GM23338 (cell line): ENCODE measurements around the gene ZMYND19. TPM values are rescaled to one million over a fixed set of nuclear protein-coding genes. Genes with fewer than 3 reads are reported as not detected.

ENCODE experiments used
- ATAC-seq: fragments of 200-7000 bp; cut with Tn5 transposase; 3 replicates; pipeline ENCODE4 v1.9.1; 2020
- DNase-seq: peaks from one replicate; pipeline ENCODE4 v3.0.0-alpha.2; 2015; ENCODE audit warnings: low spot score
- H2AFZ ChIP-seq: fragments of 200-600 bp; sonication (generic); 2 replicates; pipeline ENCODE4 v1.8.0; 2016; ENCODE audit warnings: antibody characterized with exemption, mild to moderate bottlenecking, moderate library complexity
- H3F3A ChIP-seq: fragments of 200-600 bp; sonication (generic); replicated peaks from 2 replicates; pipeline ENCODE4 v1.8.0; 2017; ENCODE audit warnings: antibody characterized with exemption, mixed run types, low read depth
- H3K27ac ChIP-seq: fragments of 200-600 bp; sonication (generic); 2 replicates; pipeline ENCODE4 v1.6.1; 2016; ENCODE audit warnings: low read depth
- H3K27me3 ChIP-seq: fragments of 200-600 bp; sonication (generic); 2 replicates; pipeline ENCODE4 v1.8.0; 2016; ENCODE audit warnings: mild to moderate bottlenecking, mixed run types, moderate library complexity; ENCODE audit not compliant: insufficient read depth
- H3K36me3 ChIP-seq: fragments of 200-600 bp; sonication (generic); 2 replicates; pipeline ENCODE4 v1.8.0; 2016; ENCODE audit warnings: mild to moderate bottlenecking; ENCODE audit not compliant: insufficient read depth
- H3K4me1 ChIP-seq: fragments of 200-600 bp; sonication (generic); 2 replicates; pipeline ENCODE4 v1.8.0; 2016; ENCODE audit warnings: mild to moderate bottlenecking, moderate library complexity; ENCODE audit not compliant: insufficient read depth
- H3K4me2 ChIP-seq: fragments of 200-600 bp; sonication (generic); 2 replicates; pipeline ENCODE4 v1.7.1; 2017; ENCODE audit warnings: mixed run types
- H3K4me3 ChIP-seq: fragments of 200-600 bp; sonication (generic); 2 replicates; pipeline ENCODE4 v1.6.1; 2016; ENCODE audit warnings: mixed run types
- H3K79me2 ChIP-seq: fragments of 200-600 bp; sonication (generic); replicated peaks from 2 replicates; pipeline ENCODE4 v1.8.0; 2017; ENCODE audit warnings: mild to moderate bottlenecking; ENCODE audit not compliant: insufficient read depth
- H3K9me2 ChIP-seq: fragments of 200-600 bp; sonication (generic); 2 replicates; pipeline ENCODE4 v1.8.0; 2017; ENCODE audit not compliant: insufficient read depth
- H4K20me1 ChIP-seq: fragments of 200-600 bp; sonication (generic); replicated peaks from 2 replicates; pipeline ENCODE4 v1.8.0; 2017; ENCODE audit warnings: mild to moderate bottlenecking; ENCODE audit not compliant: insufficient read depth
- H3K27ac Mint-ChIP-seq: 2 replicates; pipeline ENCODE4 v1.8.0; 2020; ENCODE audit warnings: inconsistent platforms, mild to moderate bottlenecking, moderate library complexity, mixed read lengths
- H3K27me3 Mint-ChIP-seq: 3 replicates; pipeline ENCODE4 v1.8.0; 2022; ENCODE audit warnings: low read depth, mild to moderate bottlenecking, moderate library complexity, mixed read lengths, inconsistent platforms; ENCODE audit not compliant: insufficient read depth, poor library complexity
- H3K36me3 Mint-ChIP-seq: 3 replicates; pipeline ENCODE4 v1.8.0; 2021; ENCODE audit warnings: low read depth, mild to moderate bottlenecking, inconsistent platforms, moderate library complexity, mixed read lengths
- H3K4me1 Mint-ChIP-seq: 3 replicates; pipeline ENCODE4 v1.8.0; 2020; ENCODE audit warnings: mild to moderate bottlenecking, inconsistent platforms, mixed read lengths
- H3K4me3 Mint-ChIP-seq: 3 replicates; pipeline ENCODE4 v1.8.0; 2021; ENCODE audit warnings: moderate library complexity, mild to moderate bottlenecking, inconsistent platforms, mixed read lengths
- H3K9me3 Mint-ChIP-seq: 3 replicates; pipeline ENCODE4 v1.8.0; 2020; ENCODE audit warnings: moderate library complexity, mild to moderate bottlenecking, inconsistent platforms, mixed read lengths
- CREB1 ChIP-seq: fragments of 250-450 bp; sonication (Bioruptor Pico); IDR thresholded peaks from 2 replicates; pipeline ENCODE4 v1.5.0; 2020; ENCODE audit warnings: low read depth, mild to moderate bottlenecking, moderate library complexity
- ETS1 ChIP-seq: IDR thresholded peaks from 2 replicates; pipeline ENCODE4 v1.6.1; 2016; ENCODE audit warnings: antibody characterized with exemption
- EZH2 ChIP-seq: fragments of 200-600 bp; sonication (generic); IDR thresholded peaks from one replicate; pipeline ENCODE4 v1.8.0; 2017; ENCODE audit warnings: antibody characterized with exemption, mild to moderate bottlenecking, low read depth; ENCODE audit not compliant: unreplicated experiment
- EZH2phosphoT487 ChIP-seq: fragments of 200-600 bp; sonication (generic); IDR thresholded peaks from one replicate; pipeline ENCODE4 v1.8.1; 2018; ENCODE audit warnings: antibody characterized with exemption; ENCODE audit not compliant: unreplicated experiment
- JUNB ChIP-seq: IDR thresholded peaks from one replicate; pipeline ENCODE4 v1.6.1; 2016; ENCODE audit warnings: antibody characterized with exemption; ENCODE audit not compliant: unreplicated experiment
- NANOG ChIP-seq: IDR thresholded peaks from 2 replicates; pipeline ENCODE4 v1.6.1; 2016; ENCODE audit warnings: antibody characterized with exemption, borderline replicate concordance
- POLR2AphosphoS5 ChIP-seq: IDR thresholded peaks from 2 replicates; pipeline ENCODE4 v1.6.1; 2016; ENCODE audit warnings: antibody characterized with exemption, low read depth
- STAT1 ChIP-seq: IDR thresholded peaks from one replicate; pipeline ENCODE4 v1.6.1; 2016; ENCODE audit warnings: antibody characterized with exemption; ENCODE audit not compliant: unreplicated experiment
- ZNF114 ChIP-seq: fragments of 250-450 bp; sonication (Bioruptor Pico); IDR thresholded peaks from 2 replicates; pipeline ENCODE4 v1.5.0; 2020; ENCODE audit warnings: mild to moderate bottlenecking, moderate library complexity
- ZNF331 ChIP-seq: fragments of 250-450 bp; sonication (Bioruptor Pico); IDR thresholded peaks from 2 replicates; pipeline ENCODE4 v1.5.0; 2020; ENCODE audit warnings: low read depth, mild to moderate bottlenecking, moderate library complexity
- polyA plus RNA-seq: library from polyadenylated mRNA; unstranded; fragments of >200 nt; fragmentation: Nextera tagmentation; extraction: Ambion mirVana; gene quantifications from 2 replicates; pipeline ENCODE4 v1.2.1, GENCODE V29; 2016
- total RNA-seq: library from RNA; depleted of rRNA; stranded (reverse); fragments of >200 nt; shearing (Covaris generic); gene quantifications from 2 replicates; pipeline ENCODE4 v1.2.3, GENCODE V29; 2014
- TF ChIP-seq, protein P1 (sequence below): IDR thresholded peaks from one replicate; pipeline ENCODE4 v1.6.1; 2018; ENCODE audit warnings: antibody characterized with exemption; ENCODE audit not compliant: unreplicated experiment
- TF ChIP-seq, protein P2 (sequence below), 2 experiments: fragments of 200-600 bp in 1 of 2; sonication (generic) in 1 of 2; conservative IDR thresholded peaks; 2 replicates each; pipeline versions ENCODE4 v1.5.1 to v1.6.1; 2016 to 2017; ENCODE audit warnings: antibody characterized with exemption in 2 of 2, low read depth in 2 of 2, mild to moderate bottlenecking in 2 of 2, moderate library complexity in 1 of 2
- TF ChIP-seq, protein P3 (sequence below): fragments of 250-450 bp; sonication (Bioruptor Pico); IDR thresholded peaks from 2 replicates; pipeline ENCODE4 v1.5.0; 2020; ENCODE audit warnings: mild to moderate bottlenecking, moderate library complexity

ZMYND19 gene
- total and polyA plus RNA-seq, 2 experiments from 2014 or later = 25.8 to 58.5 TPM

DNA sequence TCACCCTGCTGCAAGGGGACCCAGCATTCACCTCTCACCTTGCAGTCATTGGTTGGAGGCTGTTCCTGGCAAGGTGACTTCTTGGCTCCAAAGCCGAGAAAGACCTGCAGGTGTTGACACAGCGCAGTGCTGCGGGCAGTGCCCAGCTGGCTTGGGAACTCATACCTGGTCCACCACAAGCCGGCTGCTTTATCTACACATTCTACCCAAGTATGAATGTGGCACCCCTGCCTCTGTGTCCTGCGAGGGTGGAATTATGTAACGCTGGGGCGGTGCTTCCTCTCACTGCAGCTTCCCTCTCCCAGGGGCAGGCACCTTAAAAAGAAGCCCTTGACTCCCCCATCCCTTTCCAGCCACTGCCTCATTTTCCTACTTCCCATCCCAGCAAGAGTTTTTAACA is 2.5 kb upstream of the ZMYND19 start:
- Histone ChIP-seq H3K4me3 (no peak overlapping the region), H3K4me1 (peaks cover 9% of the 10 kb centered on the region), H3K27me3 (no peaks in the 10 kb centered on the region), H3K9me2 (no peaks in the 10 kb centered on the region), H3K27ac (no peak overlapping the region), H3F3A (0 out of 2 replicates have a peak, but pooled peaks cover 7% of the 10 kb centered on the region), H3K36me3 (peaks cover 4% of the 10 kb centered on the region), H3K79me2 (peaks cover 17% of the 10 kb centered on the region), H2AFZ (no peak overlapping the region), H3K4me2 (no peak overlapping the region), H4K20me1 (peaks cover 11% of the 10 kb centered on the region; the same call in 1 of the 2 replicates)
- ATAC-seq = no peak
- peaks cover 14% of the 10 kb centered on the region for H3K27me3 Mint-ChIP-seq
- peaks cover 13% of the 10 kb centered on the region for H3K36me3 Mint-ChIP-seq
- H3K4me3 Mint-ChIP-seq = no peak overlapping the region
- TF ChIP-seq, protein P1, sequence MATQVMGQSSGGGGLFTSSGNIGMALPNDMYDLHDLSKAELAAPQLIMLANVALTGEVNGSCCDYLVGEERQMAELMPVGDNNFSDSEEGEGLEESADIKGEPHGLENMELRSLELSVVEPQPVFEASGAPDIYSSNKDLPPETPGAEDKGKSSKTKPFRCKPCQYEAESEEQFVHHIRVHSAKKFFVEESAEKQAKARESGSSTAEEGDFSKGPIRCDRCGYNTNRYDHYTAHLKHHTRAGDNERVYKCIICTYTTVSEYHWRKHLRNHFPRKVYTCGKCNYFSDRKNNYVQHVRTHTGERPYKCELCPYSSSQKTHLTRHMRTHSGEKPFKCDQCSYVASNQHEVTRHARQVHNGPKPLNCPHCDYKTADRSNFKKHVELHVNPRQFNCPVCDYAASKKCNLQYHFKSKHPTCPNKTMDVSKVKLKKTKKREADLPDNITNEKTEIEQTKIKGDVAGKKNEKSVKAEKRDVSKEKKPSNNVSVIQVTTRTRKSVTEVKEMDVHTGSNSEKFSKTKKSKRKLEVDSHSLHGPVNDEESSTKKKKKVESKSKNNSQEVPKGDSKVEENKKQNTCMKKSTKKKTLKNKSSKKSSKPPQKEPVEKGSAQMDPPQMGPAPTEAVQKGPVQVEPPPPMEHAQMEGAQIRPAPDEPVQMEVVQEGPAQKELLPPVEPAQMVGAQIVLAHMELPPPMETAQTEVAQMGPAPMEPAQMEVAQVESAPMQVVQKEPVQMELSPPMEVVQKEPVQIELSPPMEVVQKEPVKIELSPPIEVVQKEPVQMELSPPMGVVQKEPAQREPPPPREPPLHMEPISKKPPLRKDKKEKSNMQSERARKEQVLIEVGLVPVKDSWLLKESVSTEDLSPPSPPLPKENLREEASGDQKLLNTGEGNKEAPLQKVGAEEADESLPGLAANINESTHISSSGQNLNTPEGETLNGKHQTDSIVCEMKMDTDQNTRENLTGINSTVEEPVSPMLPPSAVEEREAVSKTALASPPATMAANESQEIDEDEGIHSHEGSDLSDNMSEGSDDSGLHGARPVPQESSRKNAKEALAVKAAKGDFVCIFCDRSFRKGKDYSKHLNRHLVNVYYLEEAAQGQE = no peak
- TF ChIP-seq, protein P2, sequence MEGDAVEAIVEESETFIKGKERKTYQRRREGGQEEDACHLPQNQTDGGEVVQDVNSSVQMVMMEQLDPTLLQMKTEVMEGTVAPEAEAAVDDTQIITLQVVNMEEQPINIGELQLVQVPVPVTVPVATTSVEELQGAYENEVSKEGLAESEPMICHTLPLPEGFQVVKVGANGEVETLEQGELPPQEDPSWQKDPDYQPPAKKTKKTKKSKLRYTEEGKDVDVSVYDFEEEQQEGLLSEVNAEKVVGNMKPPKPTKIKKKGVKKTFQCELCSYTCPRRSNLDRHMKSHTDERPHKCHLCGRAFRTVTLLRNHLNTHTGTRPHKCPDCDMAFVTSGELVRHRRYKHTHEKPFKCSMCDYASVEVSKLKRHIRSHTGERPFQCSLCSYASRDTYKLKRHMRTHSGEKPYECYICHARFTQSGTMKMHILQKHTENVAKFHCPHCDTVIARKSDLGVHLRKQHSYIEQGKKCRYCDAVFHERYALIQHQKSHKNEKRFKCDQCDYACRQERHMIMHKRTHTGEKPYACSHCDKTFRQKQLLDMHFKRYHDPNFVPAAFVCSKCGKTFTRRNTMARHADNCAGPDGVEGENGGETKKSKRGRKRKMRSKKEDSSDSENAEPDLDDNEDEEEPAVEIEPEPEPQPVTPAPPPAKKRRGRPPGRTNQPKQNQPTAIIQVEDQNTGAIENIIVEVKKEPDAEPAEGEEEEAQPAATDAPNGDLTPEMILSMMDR (conservative IDR thresholded peaks at IDR 0.05; ENCODE audit: low read depth in 2 of 2) = no peak
- TF ChIP-seq JUNB (no peak), EZH2 (no peak), NANOG (no peak), STAT1 (no peak), ZNF114 (CRISPR knock-in tag) (no peak), ZNF331 (no peak), EZH2phosphoT487 (no peak), POLR2AphosphoS5 (no peak), CREB1 (CRISPR knock-in tag) (no peak), ETS1 (no peak)
- TF ChIP-seq, protein P3, sequence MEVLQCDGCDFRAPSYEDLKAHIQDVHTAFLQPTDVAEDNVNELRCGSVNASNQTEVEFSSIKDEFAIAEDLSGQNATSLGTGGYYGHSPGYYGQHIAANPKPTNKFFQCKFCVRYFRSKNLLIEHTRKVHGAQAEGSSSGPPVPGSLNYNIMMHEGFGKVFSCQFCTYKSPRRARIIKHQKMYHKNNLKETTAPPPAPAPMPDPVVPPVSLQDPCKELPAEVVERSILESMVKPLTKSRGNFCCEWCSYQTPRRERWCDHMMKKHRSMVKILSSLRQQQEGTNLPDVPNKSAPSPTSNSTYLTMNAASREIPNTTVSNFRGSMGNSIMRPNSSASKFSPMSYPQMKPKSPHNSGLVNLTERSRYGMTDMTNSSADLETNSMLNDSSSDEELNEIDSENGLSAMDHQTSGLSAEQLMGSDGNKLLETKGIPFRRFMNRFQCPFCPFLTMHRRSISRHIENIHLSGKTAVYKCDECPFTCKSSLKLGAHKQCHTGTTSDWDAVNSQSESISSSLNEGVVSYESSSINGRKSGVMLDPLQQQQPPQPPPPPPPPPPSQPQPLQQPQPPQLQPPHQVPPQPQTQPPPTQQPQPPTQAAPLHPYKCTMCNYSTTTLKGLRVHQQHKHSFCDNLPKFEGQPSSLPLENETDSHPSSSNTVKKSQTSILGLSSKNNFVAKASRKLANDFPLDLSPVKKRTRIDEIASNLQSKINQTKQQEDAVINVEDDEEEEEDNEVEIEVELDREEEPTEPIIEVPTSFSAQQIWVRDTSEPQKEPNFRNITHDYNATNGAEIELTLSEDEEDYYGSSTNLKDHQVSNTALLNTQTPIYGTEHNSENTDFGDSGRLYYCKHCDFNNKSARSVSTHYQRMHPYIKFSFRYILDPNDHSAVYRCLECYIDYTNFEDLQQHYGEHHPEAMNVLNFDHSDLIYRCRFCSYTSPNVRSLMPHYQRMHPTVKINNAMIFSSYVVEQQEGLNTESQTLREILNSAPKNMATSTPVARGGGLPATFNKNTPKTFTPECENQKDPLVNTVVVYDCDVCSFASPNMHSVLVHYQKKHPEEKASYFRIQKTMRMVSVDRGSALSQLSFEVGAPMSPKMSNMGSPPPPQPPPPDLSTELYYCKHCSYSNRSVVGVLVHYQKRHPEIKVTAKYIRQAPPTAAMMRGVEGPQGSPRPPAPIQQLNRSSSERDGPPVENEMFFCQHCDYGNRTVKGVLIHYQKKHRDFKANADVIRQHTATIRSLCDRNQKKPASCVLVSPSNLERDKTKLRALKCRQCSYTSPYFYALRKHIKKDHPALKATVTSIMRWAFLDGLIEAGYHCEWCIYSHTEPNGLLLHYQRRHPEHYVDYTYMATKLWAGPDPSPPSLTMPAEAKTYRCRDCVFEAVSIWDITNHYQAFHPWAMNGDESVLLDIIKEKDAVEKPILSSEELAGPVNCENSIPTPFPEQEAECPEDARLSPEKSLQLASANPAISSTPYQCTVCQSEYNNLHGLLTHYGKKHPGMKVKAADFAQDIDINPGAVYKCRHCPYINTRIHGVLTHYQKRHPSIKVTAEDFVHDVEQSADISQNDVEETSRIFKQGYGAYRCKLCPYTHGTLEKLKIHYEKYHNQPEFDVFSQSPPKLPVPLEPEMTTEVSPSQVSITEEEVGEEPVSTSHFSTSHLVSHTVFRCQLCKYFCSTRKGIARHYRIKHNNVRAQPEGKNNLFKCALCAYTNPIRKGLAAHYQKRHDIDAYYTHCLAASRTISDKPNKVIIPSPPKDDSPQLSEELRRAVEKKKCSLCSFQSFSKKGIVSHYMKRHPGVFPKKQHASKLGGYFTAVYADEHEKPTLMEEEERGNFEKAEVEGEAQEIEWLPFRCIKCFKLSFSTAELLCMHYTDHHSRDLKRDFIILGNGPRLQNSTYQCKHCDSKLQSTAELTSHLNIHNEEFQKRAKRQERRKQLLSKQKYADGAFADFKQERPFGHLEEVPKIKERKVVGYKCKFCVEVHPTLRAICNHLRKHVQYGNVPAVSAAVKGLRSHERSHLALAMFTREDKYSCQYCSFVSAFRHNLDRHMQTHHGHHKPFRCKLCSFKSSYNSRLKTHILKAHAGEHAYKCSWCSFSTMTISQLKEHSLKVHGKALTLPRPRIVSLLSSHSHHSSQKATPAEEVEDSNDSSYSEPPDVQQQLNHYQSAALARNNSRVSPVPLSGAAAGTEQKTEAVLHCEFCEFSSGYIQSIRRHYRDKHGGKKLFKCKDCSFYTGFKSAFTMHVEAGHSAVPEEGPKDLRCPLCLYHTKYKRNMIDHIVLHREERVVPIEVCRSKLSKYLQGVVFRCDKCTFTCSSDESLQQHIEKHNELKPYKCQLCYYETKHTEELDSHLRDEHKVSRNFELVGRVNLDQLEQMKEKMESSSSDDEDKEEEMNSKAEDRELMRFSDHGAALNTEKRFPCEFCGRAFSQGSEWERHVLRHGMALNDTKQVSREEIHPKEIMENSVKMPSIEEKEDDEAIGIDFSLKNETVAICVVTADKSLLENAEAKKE = no peak
- DNase-seq = no peak
- H3K27ac Mint-ChIP-seq = no peak overlapping the region
- H3K4me1 Mint-ChIP-seq = peaks cover 3% of the 10 kb centered on the region; the same call in 2 of the 3 replicates
- peaks cover 2% of the 10 kb centered on the region; the same call in 1 of the 3 replicates for H3K9me3 Mint-ChIP-seq
